Inflammatory macrophage treated with lipopolysaccharide for 1 hour (primary cell): ENCODE measurements around the gene RUSF1.
"Not testable (repeated sequence)": the region's sequence is repeated elsewhere in the genome, so short reads cannot be mapped to it uniquely, and the experiment has no call there.

Experiments used
- DNase-seq, 2 donors: peaks; one replicate each; pipeline ENCODE4 v3.0.0-alpha.2; 2020 to 2022

RUSF1 gene

DNA sequence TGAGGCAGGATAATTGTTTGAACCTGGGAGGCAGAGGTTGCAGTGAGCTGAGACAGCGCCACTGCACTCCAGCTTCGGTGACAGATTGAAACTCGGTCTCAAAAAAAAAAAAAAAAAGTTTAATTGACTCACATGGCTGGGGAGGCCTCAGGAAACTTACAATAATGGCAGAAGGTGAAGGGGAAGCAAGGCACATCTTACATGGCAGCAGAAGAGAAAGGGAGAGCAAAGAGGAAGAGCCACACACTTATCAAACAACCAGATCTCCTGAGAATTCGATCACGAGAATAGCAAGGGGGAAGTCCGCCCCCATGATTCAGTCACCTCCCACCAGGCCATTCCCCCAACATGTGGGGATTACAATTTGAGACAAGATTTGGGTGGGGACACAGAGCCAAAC, 62.3 kb downstream of the RUSF1 start:
- DNase-seq, result not testable (repeated sequence)

DNA sequence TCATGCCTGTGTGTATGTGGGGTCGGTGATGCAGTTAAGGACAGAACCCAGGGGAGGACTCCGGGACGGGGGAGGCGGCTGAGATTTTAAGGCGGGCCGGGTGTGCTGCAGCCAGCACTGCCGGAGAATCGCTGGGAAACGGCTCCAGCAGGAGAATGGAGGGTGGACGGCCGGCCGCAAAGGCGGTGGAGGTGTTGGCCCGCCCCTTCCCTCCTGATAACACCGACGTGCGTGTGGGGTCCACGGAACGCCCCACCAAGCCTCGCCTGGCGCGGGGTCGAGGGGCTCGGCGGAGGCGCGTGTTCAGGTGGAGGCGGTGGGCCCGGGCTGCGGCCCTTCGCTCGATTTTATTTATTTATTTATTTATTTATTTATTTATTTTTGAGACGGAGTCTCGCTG, 66.2 kb downstream of the RUSF1 start:
- DNase-seq, result no peak

DNA sequence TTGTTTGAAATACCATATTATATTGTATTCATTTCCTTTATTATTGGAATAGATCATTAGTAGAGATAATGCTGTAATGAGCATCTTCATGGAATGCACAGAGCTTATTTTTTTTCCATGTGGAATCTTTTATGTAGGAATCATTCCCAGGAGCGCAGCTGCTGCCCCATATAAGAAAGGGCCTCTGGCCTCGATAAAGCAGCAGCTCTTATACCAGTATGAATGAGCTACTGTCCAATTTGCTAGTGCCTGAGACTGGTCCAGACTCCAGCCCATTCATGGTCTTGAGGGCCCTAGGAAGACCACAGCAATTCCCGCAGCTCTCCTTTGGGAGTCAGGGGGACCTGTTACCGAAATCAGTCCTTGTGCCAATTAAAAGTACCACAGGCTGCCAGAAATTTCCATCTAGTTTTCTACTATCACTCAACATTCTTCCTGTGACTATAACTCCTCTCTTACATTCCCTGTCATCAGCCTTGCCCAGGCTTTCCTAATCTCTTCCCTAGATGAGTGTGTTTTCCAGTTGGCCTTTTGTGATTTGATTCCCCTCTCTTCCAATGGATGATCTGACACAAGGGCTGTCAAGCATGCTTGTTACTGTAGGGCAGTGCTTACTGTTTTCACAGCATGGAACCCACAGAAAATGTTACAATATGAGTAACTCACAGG, 67.5 kb downstream of the RUSF1 start:
- no peak for DNase-seq

DNA sequence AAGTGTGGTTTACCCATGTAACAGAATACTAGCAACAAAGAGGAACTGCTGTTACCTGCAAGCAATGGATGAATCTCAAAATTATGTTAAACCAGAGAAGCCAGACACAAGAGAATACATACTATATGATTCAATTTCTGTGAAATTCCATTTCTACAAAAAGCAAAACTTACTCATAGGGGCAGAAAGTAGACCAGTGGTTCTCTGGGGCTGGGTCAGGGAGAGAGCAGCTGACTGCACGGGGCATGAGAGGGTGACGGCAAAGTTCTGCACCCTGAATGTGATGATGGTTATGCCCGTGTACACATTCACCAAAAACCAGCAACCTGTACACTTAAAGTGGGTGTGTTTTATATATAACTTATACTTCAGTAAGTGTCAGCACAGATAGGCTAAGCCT, 68.7 kb downstream of the RUSF1 start:
- no peak for DNase-seq
